Erythroblast (primary cell): ENCODE data around the gene LMBRD2.

Experiments used
- GATA1 ChIP-seq: IDR thresholded peaks from 2 replicates; pipeline ENCODE4 v1.6.1; 2011; ENCODE audit warnings: low read depth, mild to moderate bottlenecking, control low read depth, low read length, moderate library complexity
- POLR2A ChIP-seq: IDR thresholded peaks from 2 replicates; pipeline ENCODE4 v1.6.1; 2011; ENCODE audit warnings: mild to moderate bottlenecking, low read length

DNA sequence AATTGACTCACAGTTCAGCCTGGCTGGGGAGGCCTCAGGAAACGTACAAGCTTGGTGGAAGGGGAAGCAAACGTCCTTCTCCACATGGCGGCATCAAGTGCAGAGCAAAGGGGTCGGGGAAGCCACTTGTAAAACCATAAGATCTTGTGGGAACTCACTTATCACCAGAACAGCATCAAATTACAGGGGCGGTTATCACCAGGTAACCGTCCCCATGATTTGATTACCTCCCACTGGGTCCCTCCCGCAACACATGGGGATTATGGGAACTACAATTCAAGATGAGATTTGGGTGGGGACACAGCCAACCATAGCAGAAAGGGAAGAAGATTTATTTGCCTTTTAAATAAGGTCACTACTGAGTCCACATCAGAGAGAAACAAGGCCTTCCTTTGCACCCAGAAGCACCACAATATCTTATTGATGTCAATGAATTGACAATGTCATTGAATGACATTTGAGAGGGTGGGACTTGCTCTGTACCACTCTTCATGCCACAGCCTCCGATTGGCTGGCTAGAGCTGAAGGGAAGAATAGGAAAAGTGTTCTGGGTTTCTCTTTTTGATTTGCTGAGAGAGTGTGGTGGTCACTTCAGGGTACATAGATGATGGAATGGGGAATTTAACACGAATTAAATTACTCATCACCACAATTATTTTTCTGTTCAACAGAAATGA lies 11.3 kb upstream of the LMBRD2 start:
- no peak for TF ChIP-seq POLR2A
- TF ChIP-seq GATA1, result no peak
